Measurements from ENCODE around the gene TRIB2.
A peak's percentile ranks its signal among the peaks of the same experiment; 100 is the strongest.

The TRIB2 gene

DNA sequence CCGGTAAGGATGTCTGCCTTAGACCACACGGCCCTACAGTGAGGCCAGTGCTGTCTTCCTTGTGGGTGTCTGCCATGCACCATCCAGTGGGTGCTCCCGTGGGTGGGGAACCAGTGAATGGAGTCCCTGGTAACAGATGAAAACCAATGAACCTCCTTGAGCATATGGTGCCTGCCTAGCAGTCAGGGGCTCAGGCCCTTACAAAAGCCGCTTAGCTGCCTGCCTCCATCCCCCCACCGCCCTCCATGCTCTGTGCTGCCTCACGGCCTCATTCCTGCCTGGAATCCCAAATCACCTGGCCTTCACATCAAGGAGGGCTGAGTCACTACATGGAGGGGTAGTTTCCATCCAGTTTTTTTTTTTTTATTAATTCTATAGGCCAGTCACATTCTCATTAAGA lies 30.8 kb upstream of the TRIB2 start:
- Mint-ChIP-seq H3K4me1 (ENCODE audit: low read depth) (no peaks in the 10 kb centered on the region), H3K27me3 (peaks cover 20% of the 10 kb centered on the region), H3K4me3 (no peak overlapping the region), H3K9me3 (peaks cover 6% of the 10 kb centered on the region), H3K36me3 (ENCODE audit: low read depth) (no peaks in the 10 kb centered on the region), H3K27ac (no peak overlapping the region)

- Mint-ChIP-seq H3K27ac (no peak overlapping the region), H3K27me3 (peaks cover 17% of the 10 kb centered on the region)
Measured at GRCh38 chr2:12686708-12687283, 29.9 kb upstream of the TRIB2 start.

GRCh38 chr2:12688091-12688490 lies 28.6 kb upstream of the TRIB2 start:
- Mint-ChIP-seq H3K4me3 (no peak overlapping the region), H3K9me3 (peaks cover 14% of the 10 kb centered on the region), H3K4me1 (ENCODE audit: low read depth) (no peaks in the 10 kb centered on the region), H3K27ac (no peak overlapping the region), H3K27me3 (peaks cover 13% of the 10 kb centered on the region), H3K36me3 (ENCODE audit: low read depth) (no peaks in the 10 kb centered on the region)

More at GRCh38 chr2:12686708-12687283, 29.9 kb upstream of the TRIB2 start:
- Mint-ChIP-seq H3K36me3 (ENCODE audit: low read depth) (no peaks in the 10 kb centered on the region), H3K9me3 (peaks cover 6% of the 10 kb centered on the region), H3K4me1 (ENCODE audit: low read depth) (no peaks in the 10 kb centered on the region), H3K4me3 (no peak overlapping the region)

DNA sequence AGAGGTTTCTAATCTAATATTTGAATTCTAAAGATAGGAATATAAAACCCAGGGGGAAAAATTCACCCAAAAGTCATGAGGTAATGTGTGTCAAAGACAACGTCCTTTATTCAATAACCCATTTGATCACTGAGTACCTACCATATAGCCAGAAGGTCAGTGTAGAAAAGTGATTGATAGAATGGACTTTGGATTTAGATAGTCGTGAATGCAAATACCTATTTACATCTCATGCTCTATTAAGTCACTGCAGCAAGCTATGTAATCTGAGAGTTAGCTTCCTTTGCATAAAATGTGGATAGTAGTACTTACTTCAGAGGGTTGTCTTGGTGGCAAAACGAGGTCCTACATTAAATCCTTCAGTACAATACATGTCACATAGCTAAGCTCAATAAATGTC lies 27.8 kb upstream of the TRIB2 start:
- Mint-ChIP-seq H3K27me3 (peaks cover 8% of the 10 kb centered on the region), H3K4me1 (ENCODE audit: low read depth) (no peaks in the 10 kb centered on the region), H3K9me3 (peaks cover 18% of the 10 kb centered on the region), H3K4me3 (no peak overlapping the region), H3K36me3 (ENCODE audit: low read depth) (no peaks in the 10 kb centered on the region), H3K27ac (no peak overlapping the region)

- Mint-ChIP-seq H3K36me3 (ENCODE audit: low read depth) (no peaks in the 10 kb centered on the region), H3K4me1 (ENCODE audit: low read depth) (peaks cover 4% of the 10 kb centered on the region)
Measured at GRCh38 chr2:12693509-12693908, 23.2 kb upstream of the TRIB2 start.

DNA sequence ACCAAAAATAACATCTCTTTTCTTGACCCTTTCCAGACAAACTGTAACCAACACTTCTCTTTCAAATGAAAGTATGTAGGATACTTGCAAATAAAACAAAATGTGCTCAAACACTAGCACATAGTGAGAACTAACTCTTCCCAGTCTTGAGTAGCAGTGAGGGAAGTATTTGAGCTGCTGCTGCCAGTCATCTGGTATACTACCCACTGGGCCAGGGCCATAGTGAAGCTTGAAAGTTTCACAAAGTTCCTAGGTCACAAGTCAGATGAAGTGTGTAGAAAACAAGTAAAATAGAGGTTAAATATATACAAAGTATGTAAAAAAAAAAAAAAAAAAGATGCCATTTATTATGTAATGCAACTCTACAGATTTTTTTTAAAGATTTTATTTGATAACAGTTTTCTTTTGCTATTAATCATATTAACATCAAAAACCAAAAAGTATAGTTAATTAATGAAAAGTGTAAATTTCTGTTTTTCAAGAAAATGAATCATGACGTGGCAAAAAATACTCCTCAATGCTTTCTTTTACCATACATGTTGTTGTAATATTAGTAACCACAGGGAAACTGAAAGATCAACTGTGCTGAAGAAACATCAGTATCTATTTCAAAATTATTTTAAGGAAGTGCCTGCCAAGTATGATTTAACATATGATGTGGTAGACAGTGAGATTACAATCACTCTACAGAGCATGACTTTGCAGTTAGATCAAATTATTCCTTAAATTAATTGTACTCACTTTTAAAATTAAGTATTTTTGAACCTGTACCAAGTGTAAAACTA lies 21.6 kb upstream of the TRIB2 start:
- H3K9me3 Mint-ChIP-seq: peaks cover 13% of the 10 kb centered on the region
- no peaks in the 10 kb centered on the region for H3K36me3 Mint-ChIP-seq (ENCODE audit: low read depth)
- peaks cover 13% of the 10 kb centered on the region for H3K27me3 Mint-ChIP-seq
- H3K4me3 Mint-ChIP-seq: no peak overlapping the region
- no peak overlapping the region for H3K27ac Mint-ChIP-seq
- peaks cover 4% of the 10 kb centered on the region for H3K4me1 Mint-ChIP-seq (ENCODE audit: low read depth)

More at GRCh38 chr2:12693509-12693908, 23.2 kb upstream of the TRIB2 start:
- Mint-ChIP-seq H3K27ac (no peak overlapping the region), H3K9me3 (peaks cover 18% of the 10 kb centered on the region), H3K27me3 (peaks cover 4% of the 10 kb centered on the region), H3K4me3 (no peak overlapping the region)

GRCh38 chr2:12697617-12698016 lies 19.1 kb upstream of the TRIB2 start:
- peaks cover 21% of the 10 kb centered on the region for H3K4me1 Mint-ChIP-seq (ENCODE audit: low read depth)
- H3K36me3 Mint-ChIP-seq (ENCODE audit: low read depth): no peaks in the 10 kb centered on the region
- no peak overlapping the region for H3K27ac Mint-ChIP-seq
- no peak overlapping the region for H3K4me3 Mint-ChIP-seq
- peaks cover 29% of the 10 kb centered on the region for H3K27me3 Mint-ChIP-seq
- peaks cover 7% of the 10 kb centered on the region for H3K9me3 Mint-ChIP-seq

- Mint-ChIP-seq H3K4me3 (no peak overlapping the region), H3K27ac (no peak overlapping the region), H3K9me3 (peaks cover 8% of the 10 kb centered on the region), H3K36me3 (ENCODE audit: low read depth) (peaks cover 4% of the 10 kb centered on the region), H3K27me3 (peaks cover 29% of the 10 kb centered on the region), H3K4me1 (ENCODE audit: low read depth) (peaks cover 40% of the 10 kb centered on the region)
Measured at GRCh38 chr2:12700989-12701388, 15.7 kb upstream of the TRIB2 start.

GRCh38 chr2:12701786-12702167 lies 15.0 kb upstream of the TRIB2 start:
- H3K4me1 Mint-ChIP-seq (ENCODE audit: low read depth): peaks cover 40% of the 10 kb centered on the region
- H3K27me3 Mint-ChIP-seq: peaks cover 29% of the 10 kb centered on the region
- H3K9me3 Mint-ChIP-seq: peaks cover 8% of the 10 kb centered on the region
- peaks cover 4% of the 10 kb centered on the region for H3K36me3 Mint-ChIP-seq (ENCODE audit: low read depth)
- peak overlapping the region; percentile 22 for H3K4me3 Mint-ChIP-seq
- H3K27ac Mint-ChIP-seq: no peak overlapping the region

DNA sequence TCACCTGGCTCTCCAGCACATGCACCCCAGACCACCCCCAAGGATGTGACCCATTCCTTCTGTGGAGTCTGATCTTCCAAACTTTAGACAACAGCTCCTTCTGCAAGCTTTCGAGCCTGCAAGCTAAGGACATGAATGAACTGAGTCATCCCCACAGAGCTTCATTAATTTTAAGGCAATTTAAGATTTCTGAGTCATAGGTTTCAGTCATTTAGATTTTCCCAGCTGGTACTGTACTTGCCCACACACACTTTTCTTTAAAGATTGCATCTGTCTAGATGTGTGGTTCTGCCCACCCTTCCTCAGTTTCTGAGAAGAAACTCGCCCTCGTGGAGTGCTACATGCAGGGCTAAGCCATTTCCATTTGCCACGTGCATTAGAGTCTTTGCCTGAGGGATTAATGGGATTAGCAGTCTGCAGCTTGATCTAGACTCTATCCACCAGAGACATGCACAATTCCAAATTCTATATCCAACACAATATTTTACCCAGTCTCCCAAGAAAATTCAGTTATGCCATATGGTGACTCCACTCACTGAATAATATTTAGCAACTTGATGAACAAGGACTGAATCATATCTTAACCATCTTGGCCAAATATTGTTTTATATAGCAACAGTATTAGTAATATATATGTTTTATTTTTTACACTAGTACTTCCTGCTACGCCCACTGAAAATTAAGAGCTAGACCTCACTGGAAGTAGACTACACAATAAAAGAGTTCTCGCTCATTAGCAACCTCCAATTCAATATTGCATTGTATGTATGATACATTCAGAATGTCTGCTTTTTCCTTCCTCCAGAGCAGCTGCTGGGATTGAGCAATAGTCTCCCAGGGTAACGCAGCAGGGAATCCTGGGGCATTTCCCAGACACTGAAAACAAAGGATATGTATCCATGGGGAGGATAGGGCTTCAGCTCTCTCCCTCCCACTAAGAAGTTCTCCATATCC lies 14.3 kb upstream of the TRIB2 start:
- Mint-ChIP-seq H3K27me3 (peaks cover 28% of the 10 kb centered on the region), H3K9me3 (peaks cover 8% of the 10 kb centered on the region), H3K27ac (peak overlapping the region; percentile 66), H3K36me3 (ENCODE audit: low read depth) (peaks cover 4% of the 10 kb centered on the region), H3K4me1 (ENCODE audit: low read depth) (peaks cover 39% of the 10 kb centered on the region), H3K4me3 (peak overlapping the region; percentile 22)

DNA sequence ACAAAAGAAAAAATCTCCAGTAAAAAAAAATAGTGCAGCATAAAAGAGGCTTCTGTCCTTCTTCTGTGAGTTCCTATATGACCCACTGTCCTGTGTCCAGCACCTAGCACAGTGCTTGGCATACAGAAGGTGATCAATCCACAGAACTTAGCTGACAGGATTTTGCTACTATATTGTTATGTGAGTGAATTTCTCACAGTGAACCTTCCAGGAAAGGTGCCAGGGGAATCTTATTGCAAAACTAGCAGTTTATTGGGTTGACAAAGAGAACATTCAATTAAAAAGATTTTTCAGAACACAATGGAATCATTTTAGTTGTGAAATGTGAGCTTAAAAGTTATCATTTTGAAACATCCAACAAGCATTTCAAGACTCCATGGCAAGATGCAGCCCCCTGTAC lies 12.4 kb upstream of the TRIB2 start:
- Mint-ChIP-seq H3K27ac (peak overlapping the region; percentile 28), H3K4me3 (no peak overlapping the region), H3K4me1 (ENCODE audit: low read depth) (peaks cover 51% of the 10 kb centered on the region), H3K9me3 (peaks cover 8% of the 10 kb centered on the region), H3K36me3 (ENCODE audit: low read depth) (peaks cover 4% of the 10 kb centered on the region), H3K27me3 (peaks cover 21% of the 10 kb centered on the region)

- Mint-ChIP-seq H3K27ac (no peak overlapping the region), H3K4me1 (ENCODE audit: low read depth) (peaks cover 59% of the 10 kb centered on the region), H3K9me3 (peaks cover 8% of the 10 kb centered on the region), H3K27me3 (peaks cover 15% of the 10 kb centered on the region), H3K36me3 (ENCODE audit: low read depth) (peaks cover 4% of the 10 kb centered on the region), H3K4me3 (no peak overlapping the region)
Measured at GRCh38 chr2:12705230-12705629, 11.5 kb upstream of the TRIB2 start.

DNA sequence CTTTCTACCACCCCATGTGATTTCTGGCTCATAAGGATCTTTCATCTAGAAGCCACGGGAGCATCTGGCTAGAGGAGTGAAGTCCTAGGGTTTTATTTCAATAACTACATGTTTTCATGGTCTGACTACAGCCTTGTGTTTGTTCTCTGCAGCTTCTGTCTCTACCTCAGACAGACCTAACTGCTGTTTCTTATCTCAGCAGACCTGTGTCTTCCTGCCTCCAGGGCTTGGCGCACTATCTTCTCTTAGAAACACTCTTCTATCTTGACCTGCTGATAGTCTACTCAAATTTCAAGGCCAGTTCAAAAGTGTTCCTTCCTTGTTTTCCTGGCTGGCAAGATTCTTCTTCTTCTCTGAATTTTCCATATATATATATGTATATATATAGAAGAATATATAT lies 11.0 kb upstream of the TRIB2 start:
- Mint-ChIP-seq H3K9me3 (peaks cover 8% of the 10 kb centered on the region), H3K27me3 (peaks cover 10% of the 10 kb centered on the region), H3K4me1 (ENCODE audit: low read depth) (peaks cover 64% of the 10 kb centered on the region), H3K27ac (no peak overlapping the region), H3K36me3 (ENCODE audit: low read depth) (peaks cover 4% of the 10 kb centered on the region), H3K4me3 (no peak overlapping the region)

DNA sequence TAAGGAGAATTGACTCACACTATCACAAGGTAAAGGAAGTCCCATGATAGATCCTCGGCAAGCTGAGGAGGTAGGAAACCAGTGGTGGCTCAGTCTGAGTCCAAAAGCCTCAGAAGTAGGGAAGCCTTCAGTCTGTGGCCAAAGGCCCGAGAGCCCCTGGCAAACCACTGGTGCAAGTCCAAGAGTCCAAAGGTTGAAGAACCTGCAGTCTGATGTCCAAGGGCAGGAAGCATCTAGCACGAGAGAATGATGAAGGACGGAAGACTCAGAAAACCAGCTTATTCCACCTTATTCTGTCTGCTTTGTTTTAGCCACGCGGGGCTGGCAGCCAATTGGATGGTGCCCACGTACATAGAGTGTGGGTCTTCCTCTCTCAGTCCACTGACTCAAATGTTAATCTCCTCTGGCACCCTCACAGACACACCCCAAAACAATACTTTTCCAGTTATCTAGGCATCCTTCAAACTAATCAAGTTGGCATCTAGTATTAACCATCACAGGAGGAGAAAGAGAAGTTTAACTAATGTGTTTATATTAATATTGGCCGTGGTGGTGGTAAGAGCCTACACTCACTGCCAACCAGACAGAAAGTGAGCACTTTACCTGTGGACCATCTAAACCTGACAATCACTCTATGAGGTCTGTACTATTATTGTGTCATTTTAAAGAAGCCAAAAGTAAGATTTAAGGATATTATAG lies 8.1 kb upstream of the TRIB2 start:
- Mint-ChIP-seq H3K27ac (peak overlapping the region; percentile 51), H3K9me3 (peaks cover 8% of the 10 kb centered on the region), H3K4me1 (ENCODE audit: low read depth) (peaks cover 47% of the 10 kb centered on the region), H3K27me3 (no peaks in the 10 kb centered on the region), H3K36me3 (ENCODE audit: low read depth) (peaks cover 4% of the 10 kb centered on the region), H3K4me3 (no peak overlapping the region)

Data from stimulated activated naive CD8-positive, alpha-beta T cell treated with anti-CD3 and anti-CD28 coated beads, Interleukin-15, Interleukin-2, amounts not matched to agents 100 ng/mL and 50 ng/mL, for 24 hours (primary cell).